Ovary (tissue), 3 donors: ENCODE data around the gene CACHD1.

Source experiments
- POLR2A ChIP-seq: fragments of 450-650 bp; IDR thresholded peaks from one replicate; pipeline ENCODE4 v1.6.1; 2017; ENCODE audit warnings: antibody characterized with exemption, mild to moderate bottlenecking, moderate library complexity
- TF ChIP-seq, protein P1 (sequence below), 3 donors: fragments of 450-650 bp in 2 of 3; fragments of 200-600 bp in 1 of 3; IDR thresholded peaks; one replicate each; pipeline versions ENCODE4 v1.5.1 to v1.8.0; 2016 to 2022; ENCODE audit warnings: antibody characterized with exemption in 3 of 3, mild to moderate bottlenecking in 1 of 3
- donor health status: DM: no; HTN: no; CAD: no.

GRCh38 chr1:64502931-64503330, 33.0 kb downstream of the CACHD1 start:
- TF ChIP-seq, protein P1, sequence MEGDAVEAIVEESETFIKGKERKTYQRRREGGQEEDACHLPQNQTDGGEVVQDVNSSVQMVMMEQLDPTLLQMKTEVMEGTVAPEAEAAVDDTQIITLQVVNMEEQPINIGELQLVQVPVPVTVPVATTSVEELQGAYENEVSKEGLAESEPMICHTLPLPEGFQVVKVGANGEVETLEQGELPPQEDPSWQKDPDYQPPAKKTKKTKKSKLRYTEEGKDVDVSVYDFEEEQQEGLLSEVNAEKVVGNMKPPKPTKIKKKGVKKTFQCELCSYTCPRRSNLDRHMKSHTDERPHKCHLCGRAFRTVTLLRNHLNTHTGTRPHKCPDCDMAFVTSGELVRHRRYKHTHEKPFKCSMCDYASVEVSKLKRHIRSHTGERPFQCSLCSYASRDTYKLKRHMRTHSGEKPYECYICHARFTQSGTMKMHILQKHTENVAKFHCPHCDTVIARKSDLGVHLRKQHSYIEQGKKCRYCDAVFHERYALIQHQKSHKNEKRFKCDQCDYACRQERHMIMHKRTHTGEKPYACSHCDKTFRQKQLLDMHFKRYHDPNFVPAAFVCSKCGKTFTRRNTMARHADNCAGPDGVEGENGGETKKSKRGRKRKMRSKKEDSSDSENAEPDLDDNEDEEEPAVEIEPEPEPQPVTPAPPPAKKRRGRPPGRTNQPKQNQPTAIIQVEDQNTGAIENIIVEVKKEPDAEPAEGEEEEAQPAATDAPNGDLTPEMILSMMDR (IDR thresholded peaks at IDR 0.05), result no peak
- no peak for TF ChIP-seq POLR2A
